ENCODE data around the gene C11orf24. TPM values are rescaled to one million over a fixed set of nuclear protein-coding genes. Genes with fewer than 3 reads are reported as not detected.
"Not testable (repeated sequence)": the region's sequence is repeated elsewhere in the genome, so short reads cannot be mapped to it uniquely, and the experiment has no call there.

Gene C11orf24
- 105 TPM for polyA plus RNA-seq (2013, experiment 1 of 2; ENCODE audit: insufficient read length)
- polyA plus RNA-seq (2013, experiment 2 of 2; ENCODE audit: insufficient read length): 103 TPM

DNA sequence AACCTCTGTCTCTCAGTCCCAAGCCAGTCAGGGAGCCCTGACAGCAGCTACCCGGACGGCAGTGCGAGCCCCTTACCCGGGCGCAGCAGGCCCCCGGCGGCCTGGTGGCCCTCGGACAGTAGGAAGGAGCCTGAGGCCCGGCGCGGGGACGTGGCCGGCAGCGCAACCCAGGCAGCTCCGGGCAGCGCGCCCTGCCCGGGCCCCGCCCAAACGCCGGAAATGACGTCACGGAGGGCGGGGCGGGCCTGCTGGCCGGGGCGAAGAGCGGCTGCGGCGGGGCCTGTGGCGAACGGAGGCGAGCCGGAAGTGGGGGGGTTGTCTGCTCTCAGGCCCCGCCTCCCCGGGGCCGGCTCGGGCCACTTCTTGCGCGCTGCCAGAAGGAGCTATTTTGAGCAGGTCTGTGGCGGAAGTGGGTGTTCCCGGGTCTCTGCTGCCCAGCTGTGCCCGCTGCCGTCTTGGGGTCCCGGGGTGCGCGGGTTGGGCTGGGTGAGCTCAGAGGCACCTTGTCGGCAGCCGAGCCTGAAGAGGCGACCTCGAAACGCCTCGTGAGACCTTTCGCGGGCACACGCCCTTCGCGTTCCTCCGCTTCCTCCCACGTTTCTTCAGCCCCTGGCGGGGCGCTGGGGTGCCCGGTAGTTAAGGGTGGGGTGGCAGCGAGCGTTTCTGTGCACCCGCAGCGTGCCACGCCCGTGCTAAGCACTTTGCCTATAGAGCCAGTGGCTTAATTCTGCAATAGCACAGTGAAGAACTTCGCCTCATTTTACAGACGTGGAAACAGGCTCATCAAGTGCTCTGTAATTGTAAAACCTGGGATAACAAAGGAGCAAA lies at the start of gene C11orf24:
Gene C11orf24, minus strand, starts transcription at position 193 of the 828 bp plus-strand sequence. CDS start 8,206 bp downstream, outside the sequence.
- peak; percentile 96 for DNase-seq

GRCh38 chr11:68317147-68317785 lies 45.5 kb upstream of the C11orf24 start:
- no peak for DNase-seq

GRCh38 chr11:68315171-68315920 lies 43.6 kb upstream of the C11orf24 start:
- DNase-seq: no peak

- DNase-seq: peak; percentile 23
Observed at GRCh38 chr11:68314203-68315170, 42.7 kb upstream of the C11orf24 start.

- DNase-seq: peak; percentile 22
Observed at GRCh38 chr11:68313574-68314202, 41.9 kb upstream of the C11orf24 start.

GRCh38 chr11:68312780-68313573 lies 41.2 kb upstream of the C11orf24 start:
- no peak for DNase-seq

GRCh38 chr11:68312117-68312779 lies 40.5 kb upstream of the C11orf24 start, which contains the start of gene LRP5:
LRP5 (plus strand) TSS chr11:68312591; CDS start chr11:68312715, 124 bp downstream.
- peak; percentile 51 for DNase-seq

DNA sequence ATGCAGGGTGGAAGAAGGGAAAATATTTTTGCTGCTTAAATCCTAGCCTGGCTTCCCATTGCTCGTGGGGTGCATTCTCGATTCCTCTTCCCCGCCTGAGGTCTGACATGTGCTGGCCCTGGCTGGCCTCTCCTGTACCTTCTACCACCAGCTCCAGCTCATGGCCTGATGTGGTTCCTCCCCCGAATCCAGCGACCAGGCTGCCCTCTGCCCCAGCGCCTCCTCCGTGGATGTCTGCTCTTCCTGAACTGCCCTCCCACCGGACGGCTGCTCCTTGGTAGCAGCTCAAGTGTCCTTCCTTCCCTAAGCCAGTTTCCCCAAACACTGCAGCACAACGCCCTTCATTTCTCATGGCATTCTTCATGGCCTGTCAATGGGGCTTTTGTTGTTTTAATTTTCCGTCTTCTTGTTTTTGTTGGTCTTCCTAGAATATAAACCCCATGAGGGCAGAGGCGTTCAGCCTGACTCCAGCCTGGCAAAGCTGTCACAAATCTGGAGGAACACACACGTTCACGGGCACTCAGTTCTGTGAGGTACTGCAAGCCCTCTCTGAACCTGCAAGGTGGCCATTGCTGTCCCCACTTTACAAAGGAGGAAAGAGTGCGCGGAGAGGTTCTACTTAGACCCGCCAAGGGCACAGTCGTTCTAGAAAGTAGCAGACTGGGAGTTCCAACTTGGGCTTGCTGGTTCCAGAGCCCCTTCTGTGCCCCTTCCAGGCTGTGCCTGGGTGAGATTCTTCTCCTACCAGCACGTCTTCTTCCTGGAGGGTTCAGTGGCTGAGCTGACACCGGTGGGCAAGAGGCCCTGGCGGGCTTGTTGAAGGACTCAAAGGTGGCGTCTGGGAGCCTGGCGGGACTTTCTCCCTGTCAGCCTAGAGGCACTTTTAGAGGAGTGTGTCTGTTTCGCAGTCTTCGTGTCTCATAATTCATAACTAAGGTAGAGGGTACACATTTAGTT lies 39.7 kb upstream of the C11orf24 start:
- DNase-seq: no peak

GRCh38 chr11:68309621-68310185 lies 37.9 kb upstream of the C11orf24 start:
- no peak for DNase-seq

GRCh38 chr11:68308068-68308467 lies 36.3 kb upstream of the C11orf24 start:
- no peak for DNase-seq

DNA sequence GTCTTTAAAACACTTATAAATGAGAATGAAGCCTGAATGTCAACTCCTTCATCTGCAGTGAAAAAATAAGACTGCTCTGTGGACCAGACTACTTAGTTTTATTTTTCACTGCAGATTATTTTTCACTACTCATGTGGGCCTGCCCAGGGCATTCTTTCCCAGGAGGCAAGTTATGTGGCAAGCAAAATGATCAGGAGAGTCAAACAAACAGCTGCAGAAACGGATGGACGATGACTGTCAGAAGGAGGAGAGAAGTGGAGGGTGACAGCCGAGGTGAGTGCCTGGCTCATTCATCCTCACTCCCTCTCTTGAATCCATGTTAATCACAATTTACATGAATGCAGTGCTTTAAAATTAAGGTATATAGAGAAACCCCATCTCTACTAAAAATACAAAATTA lies 34.9 kb upstream of the C11orf24 start:
- DNase-seq: no peak

- no peak for DNase-seq
Observed at GRCh38 chr11:68303982-68304780, 32.4 kb upstream of the C11orf24 start.

- no peak for DNase-seq
Observed at GRCh38 chr11:68303083-68303482, 31.3 kb upstream of the C11orf24 start.

DNA sequence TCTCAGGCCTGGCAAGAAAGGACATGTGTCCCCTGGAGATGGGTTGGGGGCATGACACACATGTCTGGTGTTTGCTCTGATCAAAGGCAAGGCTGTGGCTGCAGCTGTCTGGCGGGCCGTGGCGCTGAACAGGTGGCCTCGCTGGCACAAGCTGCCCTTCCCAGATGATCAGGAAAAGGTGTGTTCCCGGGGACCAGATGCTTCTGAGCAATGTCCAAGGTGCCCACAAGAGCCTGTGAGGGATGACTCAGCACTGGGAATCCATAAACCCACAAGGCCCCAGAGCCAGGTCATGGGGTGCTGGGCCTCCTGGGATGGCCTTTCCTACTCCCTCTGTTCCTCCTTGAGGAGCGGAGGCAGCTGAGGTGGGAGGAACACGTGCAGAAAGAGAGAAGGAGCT lies 30.9 kb upstream of the C11orf24 start:
- DNase-seq: no peak

GRCh38 chr11:68302256-68302655 lies 30.5 kb upstream of the C11orf24 start:
- DNase-seq: no peak

- DNase-seq: no peak
Observed at GRCh38 chr11:68300076-68300830, 28.5 kb upstream of the C11orf24 start.

DNA sequence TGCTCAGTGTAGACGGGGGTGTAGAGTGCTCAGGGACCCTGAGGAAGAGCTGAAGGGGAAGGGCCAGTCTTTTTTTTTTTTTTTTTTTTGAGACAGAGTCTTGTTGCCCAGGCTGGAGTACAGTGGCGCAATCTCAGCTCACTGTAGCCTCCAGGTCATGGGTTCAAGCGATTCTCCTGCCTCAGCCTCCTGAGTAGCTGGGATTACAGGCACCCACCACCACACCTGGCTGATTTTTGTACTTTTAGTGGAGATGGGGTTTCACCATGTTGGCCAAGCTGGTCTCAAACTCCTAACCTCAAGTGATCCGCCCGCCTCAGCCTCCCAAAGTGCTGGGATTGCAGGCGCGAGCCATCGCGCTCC lies 27.7 kb upstream of the C11orf24 start:
- DNase-seq: not testable (repeated sequence)
